DOHH2 (cell line): ENCODE data around the gene ARID3B.

Source experiments
- CTCF ChIP-seq: fragments of 200-600 bp; sonication (generic); IDR thresholded peaks from one replicate; pipeline ENCODE4 v1.5.1; 2014; ENCODE audit warnings: antibody characterized with exemption, mild to moderate bottlenecking, low read depth, low read length; ENCODE audit not compliant: poor library complexity, severe bottlenecking
- EZH2phosphoT487 ChIP-seq: fragments of 200-600 bp; sonication (generic); IDR thresholded peaks from 2 replicates; pipeline ENCODE4 v1.6.1; 2017; ENCODE audit warnings: borderline replicate concordance, mild to moderate bottlenecking, antibody characterized with exemption, low read length, moderate library complexity, mixed read lengths

GRCh38 chr15:74531144-74531811 is 9.7 kb upstream of the ARID3B start:
- TF ChIP-seq CTCF (no peak), EZH2phosphoT487 (no peak)
